Right lobe of liver (tissue), 4 donors: Measurements from ENCODE around the gene IL1RL2.

Experiments
- CTCF ChIP-seq, 4 donors: fragments of 200-600 bp in 3 of 4; fragments of 450-650 bp in 1 of 4; IDR thresholded peaks; one replicate each; pipeline versions ENCODE4 v1.5.1 to v1.8.0; 2016 to 2022; ENCODE audit warnings: antibody characterized with exemption in 4 of 4, mild to moderate bottlenecking in 2 of 4
- POLR2A ChIP-seq: fragments of 450-650 bp; IDR thresholded peaks from one replicate; pipeline ENCODE4 v1.6.1; 2017; ENCODE audit warnings: antibody characterized with exemption, mild to moderate bottlenecking
- donor health status: DM: no; HTN: no; CAD: no.
- donor health status: DM: no; HTN: no; CAD: no.
- donor health status: DM: no; HTN: yes; CAD: no.

- TF ChIP-seq CTCF (IDR thresholded peaks at IDR 0.05) = no peak
- TF ChIP-seq POLR2A = no peak
Measured at GRCh38 chr2:102252236-102252635, 65.4 kb downstream of the IL1RL2 start.
